Endothelial cell of umbilical vein (primary cell): Measurements from ENCODE around the gene SIGMAR1. TPM values are rescaled to one million over a fixed set of nuclear protein-coding genes. Genes with fewer than 3 reads are reported as not detected.

Experiments
- BruUV-seq: library from RNA; stranded (reverse); fragments of 400-500 nt; replicated peaks from 2 replicates; lab custom pipeline; 2021; lab: Mats Ljungman, UMichigan
- CTCF ChIA-PET: fragments of 300-600, 350-600 bp; sonication (Branson Sonifier 250); formaldehyde crosslinking; loops from one replicate; lab custom pipeline; 2021; ENCODE audit warnings: antibody characterized with exemption, inconsistent platforms; lab: Charles Lee
- POLR2A ChIA-PET: fragments of 300-600, 350-600 bp; sonication (Branson Sonifier 250); formaldehyde crosslinking; loops from one replicate; lab custom pipeline; 2021; ENCODE audit warnings: antibody characterized with exemption, inconsistent platforms; lab: Charles Lee
- DNase-seq: peaks from one replicate; pipeline ENCODE4 v3.0.0-alpha.2; 2011; ENCODE audit warnings: low read depth, low spot score
- FAIRE-seq: peaks from 2 replicates; lab custom pipeline; 2011; peaks lifted over from hg19 to GRCh38; lab: Jason Lieb, UNC
- H2AFZ ChIP-seq: 2 replicates; pipeline ENCODE4 v1.6.0; 2012; ENCODE audit warnings: low read depth, low read length, control low read depth, inconsistent platforms
- H3K27ac ChIP-seq: 2 replicates; pipeline ENCODE4 v1.5.1; 2011; ENCODE audit warnings: low read depth, mild to moderate bottlenecking, control low read depth, low read length, moderate library complexity; ENCODE audit not compliant: insufficient read depth
- H3K27me3 ChIP-seq, 2 experiments: 2 replicates each; pipeline versions ENCODE4 v1.6.0 to v1.6.1; 2011; ENCODE audit warnings: low read length in 2 of 2, mixed read lengths in 1 of 2; ENCODE audit not compliant: control insufficient read depth in 2 of 2, insufficient read depth in 2 of 2
- H3K36me3 ChIP-seq, 2 experiments: 2 replicates in 1 of 2; 3 replicates in 1 of 2; pipeline ENCODE4 v1.5.1; 2011; ENCODE audit warnings: low read length in 2 of 2, mild to moderate bottlenecking in 1 of 2, moderate library complexity in 1 of 2; ENCODE audit not compliant: control insufficient read depth in 2 of 2, insufficient read depth in 2 of 2; ENCODE audit errors: extremely low read depth in 1 of 2
- H3K4me1 ChIP-seq: 3 replicates; pipeline ENCODE4 v1.5.1; 2011; ENCODE audit warnings: mild to moderate bottlenecking, low read length; ENCODE audit not compliant: control insufficient read depth, insufficient read depth; ENCODE audit errors: extremely low read depth
- H3K4me2 ChIP-seq: 2 replicates; pipeline ENCODE4 v1.6.1; 2011; ENCODE audit warnings: low read length, control low read depth, mixed read lengths; ENCODE audit not compliant: insufficient read depth
- H3K4me3 ChIP-seq, 3 experiments: fragments of 200-600 bp in 1 of 3; sonication (generic), shearing (Covaris generic) in 1 of 3; replicated peaks in 1 of 3; 2 replicates each; pipeline ENCODE4 v1.5.1; 2011 to 2016; ENCODE audit warnings: control low read depth in 3 of 3, low read length in 3 of 3, mild to moderate bottlenecking in 2 of 3, inconsistent platforms in 1 of 3, low read depth in 1 of 3, moderate library complexity in 1 of 3; ENCODE audit not compliant: insufficient read depth in 1 of 3
- H3K79me2 ChIP-seq: 2 replicates; pipeline ENCODE4 v1.6.0; 2012; ENCODE audit warnings: low read length, inconsistent platforms; ENCODE audit not compliant: control insufficient read depth, insufficient read depth
- H3K9ac ChIP-seq: replicated peaks from 2 replicates; pipeline ENCODE3; 2011; ENCODE audit warnings: low read length, control low read depth; ENCODE audit not compliant: insufficient read depth; ENCODE audit errors: extremely low read depth
- H3K9me1 ChIP-seq: replicated peaks from 3 replicates; pipeline ENCODE4 v1.6.0; 2011; ENCODE audit warnings: mild to moderate bottlenecking, low read length; ENCODE audit not compliant: control insufficient read depth, insufficient read depth; ENCODE audit errors: extremely low read depth
- H3K9me3 ChIP-seq: replicated peaks from 2 replicates; pipeline ENCODE4 v1.5.1; 2012; ENCODE audit warnings: low read length, inconsistent platforms; ENCODE audit not compliant: control insufficient read depth, insufficient read depth
- H4K20me1 ChIP-seq: replicated peaks from 2 replicates; pipeline ENCODE3; 2011; ENCODE audit warnings: mild to moderate bottlenecking, low read length; ENCODE audit not compliant: control insufficient read depth, insufficient read depth; ENCODE audit errors: extremely low read depth
- EZH2 ChIP-seq: IDR thresholded peaks from 2 replicates; pipeline ENCODE4 v1.6.1; 2012; ENCODE audit warnings: borderline replicate concordance, low read depth, mild to moderate bottlenecking, moderate library complexity, low read length, inconsistent platforms; ENCODE audit not compliant: severe bottlenecking
- FOS ChIP-seq: IDR thresholded peaks from 2 replicates; pipeline ENCODE4 v1.6.1; 2011; ENCODE audit warnings: mild to moderate bottlenecking, low read length, moderate library complexity, borderline replicate concordance; ENCODE audit not compliant: insufficient read depth
- GATA2 ChIP-seq: IDR thresholded peaks from 2 replicates; pipeline ENCODE4 v1.7.0; 2011; ENCODE audit warnings: low read depth, mild to moderate bottlenecking, moderate library complexity, mixed read lengths, low read length; ENCODE audit not compliant: insufficient read length, insufficient read depth
- POLR2A ChIP-seq: IDR thresholded peaks from 2 replicates; pipeline ENCODE4 v1.6.1; 2012; ENCODE audit warnings: low read depth, mild to moderate bottlenecking, control low read depth, low read length
- POLR2AphosphoS5 ChIP-seq: IDR thresholded peaks from 2 replicates; pipeline ENCODE4 v1.6.1; 2012; ENCODE audit warnings: low read depth, mild to moderate bottlenecking, control low read depth, low read length, moderate library complexity; ENCODE audit not compliant: insufficient read depth
- dilution Hi-C: fragments of 300-500 bp; cut with MboI; formaldehyde crosslinking; loops from one replicate; pipeline ENCODE4 v1.15.0; 2019; ENCODE audit warnings: low sequenced_read_pairs; ENCODE audit not compliant: extremely low pct_ligation_motif_present
- intact Hi-C: fragments of 100-400 bp; cut with micrococcal nuclease; formaldehyde crosslinking; loops from one replicate; pipeline ENCODE4 v1.10.0; 2022
- polyA plus RNA-seq, 4 experiments: library from polyadenylated mRNA; depleted of rRNA in 3 of 4; stranded (reverse) in 3 of 4; unstranded in 1 of 4; fragments of >200 nt; gene quantifications; 2 replicates each; pipeline versions ENCODE4 v1.2.1 to v1.2.3, GENCODE V29; 2011 to 2012; ENCODE audit warnings: missing spikeins in 1 of 4
- total RNA-seq: library from RNA; stranded (reverse); gene quantifications from 2 replicates; pipeline ENCODE4 v1.2.3, GENCODE V29; 2021
- TF ChIP-seq, protein P1 (sequence below): IDR thresholded peaks from 2 replicates; pipeline ENCODE4 v1.6.1; 2011; ENCODE audit not compliant: insufficient read depth, insufficient read length

SIGMAR1 gene
- total and polyA plus RNA-seq, 2 donors (not counting 3 experiments of a cell fraction or from before 2014, with no cell fraction given), result 78.4 to 81.2 TPM

DNA sequence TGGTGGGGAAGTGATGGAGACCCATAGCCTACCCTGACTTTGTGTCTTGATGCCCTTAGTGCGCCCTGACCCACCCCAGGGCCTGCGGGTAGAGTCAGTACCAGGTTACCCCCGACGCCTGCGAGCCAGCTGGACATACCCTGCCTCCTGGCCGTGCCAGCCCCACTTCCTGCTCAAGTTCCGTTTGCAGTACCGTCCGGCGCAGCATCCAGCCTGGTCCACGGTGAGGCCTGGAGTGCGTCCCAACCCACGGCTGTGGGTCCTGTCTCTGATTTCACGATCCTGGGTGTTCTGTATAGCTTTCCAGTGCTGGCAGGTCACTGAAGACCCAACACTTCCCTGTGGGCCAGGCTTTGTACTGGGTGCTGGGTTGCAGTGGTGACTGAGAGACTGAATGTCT is 20.9 kb upstream of the SIGMAR1 start:
- H3K4me1 ChIP-seq, result peaks cover 1% of the 10 kb centered on the region
- TF ChIP-seq GATA2, result no peak
- TF ChIP-seq POLR2AphosphoS5, result no peak
- DNase-seq (no peak), FAIRE-seq (no peak)
- no peak overlapping the region for H3K9ac ChIP-seq
- H2AFZ ChIP-seq, result no peak overlapping the region
- H3K4me2 ChIP-seq, result no peak overlapping the region
- H4K20me1 ChIP-seq, result no peaks in the 10 kb centered on the region
- dilution Hi-C loops (no loop called here), intact Hi-C loops (no loop called here)
- no peaks in the 10 kb centered on the region for H3K9me3 ChIP-seq
- BruUV-seq, result no TSS peak
- H3K4me3 ChIP-seq, result no peak overlapping the region
- ChIA-PET POLR2A (no interaction called here), CTCF (interaction anchor here (1.6 kb wide), 1 partner anchor 44 kb away, joined by 5 read pairs; no protein-coding TSS in a partner anchor)
- H3K79me2 ChIP-seq, result no peaks in the 10 kb centered on the region
- H3K27me3 ChIP-seq, result no peaks in the 10 kb centered on the region
- H3K36me3 ChIP-seq, result no peaks in the 10 kb centered on the region
- no peaks in the 10 kb centered on the region for H3K9me1 ChIP-seq
- H3K27ac ChIP-seq, result no peak overlapping the region

DNA sequence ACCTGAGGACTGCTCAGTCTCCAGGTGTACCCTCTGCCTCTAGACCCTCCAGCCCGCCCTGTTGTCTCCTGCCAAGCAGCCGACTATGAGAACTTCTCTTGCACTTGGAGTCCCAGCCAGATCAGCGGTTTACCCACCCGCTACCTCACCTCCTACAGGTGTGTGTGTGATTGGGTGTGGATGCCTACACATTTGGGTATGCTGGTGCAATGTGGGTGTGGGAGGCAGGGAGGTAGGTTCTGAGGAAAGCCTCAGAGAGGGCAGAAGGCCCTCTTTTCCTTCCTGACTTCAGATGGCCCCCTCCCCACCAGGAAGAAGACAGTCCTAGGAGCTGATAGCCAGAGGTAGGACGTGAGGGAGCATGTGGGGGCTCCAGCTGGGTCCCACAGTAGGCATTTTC is 19.4 kb upstream of the SIGMAR1 start:
- FAIRE-seq, result no peak
- H3K27ac ChIP-seq, result no peak overlapping the region
- H3K4me2 ChIP-seq, result no peak overlapping the region
- no peak overlapping the region for H3K4me3 ChIP-seq
- H3K9ac ChIP-seq, result no peak overlapping the region
- peaks cover 16% of the 10 kb centered on the region for H3K4me1 ChIP-seq
- intact Hi-C loops (no loop called here), dilution Hi-C loops (no loop called here)
- TF ChIP-seq EZH2 (no peak), FOS (no peak), POLR2AphosphoS5 (no peak), POLR2A (no peak)
- TF ChIP-seq, protein P1, sequence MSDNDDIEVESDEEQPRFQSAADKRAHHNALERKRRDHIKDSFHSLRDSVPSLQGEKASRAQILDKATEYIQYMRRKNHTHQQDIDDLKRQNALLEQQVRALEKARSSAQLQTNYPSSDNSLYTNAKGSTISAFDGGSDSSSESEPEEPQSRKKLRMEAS, result no peak
- ChIA-PET CTCF (interaction anchor here (0.6 to 1.2 kb wide), 3 partner anchors 10 to 44 kb away, joined by 3 to 4 read pairs (median 3); partner anchors contain the start of gene GALT), POLR2A (no interaction called here)
- no peak overlapping the region for H2AFZ ChIP-seq
- no peaks in the 10 kb centered on the region for H3K36me3 ChIP-seq
- H3K79me2 ChIP-seq, result no peaks in the 10 kb centered on the region
- BruUV-seq, result no TSS peak
- DNase-seq, result no peak
- no peaks in the 10 kb centered on the region for H4K20me1 ChIP-seq
- no peaks in the 10 kb centered on the region for H3K9me3 ChIP-seq
- no peaks in the 10 kb centered on the region for H3K9me1 ChIP-seq
- no peaks in the 10 kb centered on the region for H3K27me3 ChIP-seq
